IMR-90 (cell line): ENCODE data around the gene SNAPC1. TPM values are rescaled to one million over a fixed set of nuclear protein-coding genes. Genes with fewer than 3 reads are reported as not detected.

Source experiments
- ATAC-seq: fragments of 200-7000 bp; cut with Tn5 transposase; 2 replicates; pipeline ENCODE4 v1.9.1; 2020; ENCODE audit warnings: low read depth, mild to moderate bottlenecking, moderate library complexity
- BruUV-seq: library from RNA; stranded (reverse); fragments of 400-500 nt; replicated peaks from 2 replicates; lab custom pipeline; 2021; lab: Mats Ljungman, UMichigan
- CTCF ChIA-PET: fragments of 300-600 bp; formaldehyde crosslinking; extraction: SDS; loops from one replicate; lab custom pipeline; 2021; ENCODE audit warnings: antibody characterized with exemption; lab: Yijun Ruan, JAX
- POLR2A ChIA-PET: fragments of 300-600 bp; sonication (Branson Sonifier 250); formaldehyde crosslinking; loops from one replicate; lab custom pipeline; 2022; ENCODE audit warnings: antibody characterized with exemption; ENCODE audit not compliant: unreplicated experiment; lab: Charles Lee
- DNase-seq: peaks from one replicate; pipeline ENCODE4 v3.0.0; 2013
- H2AFZ ChIP-seq: replicated peaks from 2 replicates; pipeline ENCODE3; 2013; ENCODE audit warnings: low read length, mild to moderate bottlenecking; ENCODE audit not compliant: poor library complexity
- H2AK5ac ChIP-seq: 2 replicates; pipeline ENCODE4 v1.6.1; 2013; ENCODE audit warnings: low read depth, low read length, inconsistent platforms
- H2AK9ac ChIP-seq: replicated peaks from 2 replicates; pipeline ENCODE3; 2013; ENCODE audit warnings: mild to moderate bottlenecking, low read depth, low read length, moderate library complexity; ENCODE audit not compliant: poor library complexity
- H2BK120ac ChIP-seq: 2 replicates; pipeline ENCODE4 v1.6.1; 2013; ENCODE audit warnings: low read depth, low read length, inconsistent platforms
- H2BK15ac ChIP-seq: 3 replicates; pipeline ENCODE4 v1.6.1; 2013; ENCODE audit warnings: low read depth, low read length, inconsistent platforms
- H2BK20ac ChIP-seq: 2 replicates; pipeline ENCODE4 v1.6.1; 2013; ENCODE audit warnings: low read depth, mild to moderate bottlenecking, inconsistent platforms, low read length, moderate library complexity
- H2BK5ac ChIP-seq: 2 replicates; pipeline ENCODE4 v1.6.1; 2013; ENCODE audit warnings: mild to moderate bottlenecking, low read depth, low read length, inconsistent platforms; ENCODE audit not compliant: poor library complexity, severe bottlenecking
- H3K14ac ChIP-seq: replicated peaks from 2 replicates; pipeline ENCODE4 v1.6.1; 2013; ENCODE audit warnings: low read depth, low read length, inconsistent platforms
- H3K18ac ChIP-seq: 2 replicates; pipeline ENCODE4 v1.6.1; 2013; ENCODE audit warnings: low read depth, low read length, control low read depth
- H3K23ac ChIP-seq: 2 replicates; pipeline ENCODE4 v1.6.1; 2013; ENCODE audit warnings: low read depth, low read length, inconsistent platforms
- H3K27ac ChIP-seq: 2 replicates; pipeline ENCODE4 v1.5.1; 2013; ENCODE audit warnings: mild to moderate bottlenecking, control low read depth, low read length; ENCODE audit not compliant: insufficient read depth
- H3K27me3 ChIP-seq: 2 replicates; pipeline ENCODE4 v1.6.1; 2013; ENCODE audit warnings: low read length; ENCODE audit not compliant: control insufficient read depth, insufficient read depth
- H3K36me3 ChIP-seq: 2 replicates; pipeline ENCODE4 v1.6.1; 2013; ENCODE audit warnings: low read length, mixed read lengths; ENCODE audit not compliant: control insufficient read depth, insufficient read depth
- H3K4ac ChIP-seq: 2 replicates; pipeline ENCODE4 v1.6.1; 2013; ENCODE audit warnings: low read depth, low read length, inconsistent platforms
- H3K4me1 ChIP-seq: 2 replicates; pipeline ENCODE4 v1.6.1; 2013; ENCODE audit warnings: low read length, mixed read lengths; ENCODE audit not compliant: control insufficient read depth, insufficient read depth
- H3K4me2 ChIP-seq: 2 replicates; pipeline ENCODE4 v1.6.1; 2013; ENCODE audit warnings: low read depth, mild to moderate bottlenecking, control low read depth, low read length, moderate library complexity
- H3K4me3 ChIP-seq: 2 replicates; pipeline ENCODE4 v1.5.1; 2013; ENCODE audit warnings: low read depth, mild to moderate bottlenecking, control low read depth, low read length, moderate library complexity; ENCODE audit not compliant: insufficient read depth
- H3K56ac ChIP-seq: 2 replicates; pipeline ENCODE4 v1.6.1; 2013; ENCODE audit warnings: low read length, inconsistent platforms; ENCODE audit not compliant: insufficient read depth; ENCODE audit errors: extremely low read depth
- H3K79me1 ChIP-seq, 2 experiments: 2 replicates each; pipeline ENCODE4 v1.6.1; 2013; ENCODE audit warnings: low read length in 2 of 2, inconsistent platforms in 1 of 2, low read depth in 1 of 2
- H3K9ac ChIP-seq: 2 replicates; pipeline ENCODE4 v1.6.1; 2013; ENCODE audit warnings: low read depth, low read length, control low read depth
- H3K9me1 ChIP-seq: 2 replicates; pipeline ENCODE4 v1.6.1; 2013; ENCODE audit warnings: low read length, inconsistent platforms; ENCODE audit not compliant: insufficient read depth
- H3K9me3 ChIP-seq: 2 replicates; pipeline ENCODE4 v1.6.1; 2013; ENCODE audit warnings: low read length; ENCODE audit not compliant: control insufficient read depth, insufficient read depth
- H4K20me1 ChIP-seq: 2 replicates; pipeline ENCODE4 v1.6.1; 2013; ENCODE audit warnings: low read length, inconsistent platforms; ENCODE audit not compliant: insufficient read depth
- H4K5ac ChIP-seq: 2 replicates; pipeline ENCODE4 v1.6.1; 2013; ENCODE audit warnings: mild to moderate bottlenecking, low read depth, low read length, control low read depth
- H4K8ac ChIP-seq, 2 experiments: 2 replicates each; pipeline ENCODE4 v1.6.1; 2013; ENCODE audit warnings: low read depth in 2 of 2, low read length in 2 of 2, control low read depth in 1 of 2, inconsistent platforms in 1 of 2
- H4K91ac ChIP-seq: 2 replicates; pipeline ENCODE4 v1.6.1; 2013; ENCODE audit warnings: low read depth, low read length, inconsistent platforms; ENCODE audit not compliant: insufficient read depth
- BHLHE40 ChIP-seq: fragments of 150-350 bp; IDR thresholded peaks from 2 replicates; pipeline ENCODE4 v1.6.1; 2016; ENCODE audit warnings: mild to moderate bottlenecking, low read depth, low read length
- CEBPB ChIP-seq: IDR thresholded peaks from 2 replicates; pipeline ENCODE4 v1.6.1; 2012; ENCODE audit warnings: low read depth, low read length, improper control_type of control experiment
- CTCF ChIP-seq: conservative IDR thresholded peaks from 2 replicates; pipeline ENCODE4 v1.5.1; 2012; ENCODE audit warnings: mild to moderate bottlenecking, low read depth, low read length, improper control_type of control experiment
- FOS ChIP-seq: fragments of 150-350 bp; IDR thresholded peaks from 2 replicates; pipeline ENCODE4 v1.6.1; 2016; ENCODE audit warnings: low read depth, low read length
- MAZ ChIP-seq: IDR thresholded peaks from 2 replicates; pipeline ENCODE4 v1.6.1; 2012; ENCODE audit warnings: low read depth, mild to moderate bottlenecking, low read length, improper control_type of control experiment, moderate library complexity, borderline replicate concordance
- NFE2L2 ChIP-seq: fragments of 150-350 bp; IDR thresholded peaks from 2 replicates; pipeline ENCODE4 v1.6.1; 2016; ENCODE audit warnings: low read depth, mild to moderate bottlenecking, low read length
- POLR2A ChIP-seq: IDR thresholded peaks from 2 replicates; pipeline ENCODE4 v1.6.1; 2012; ENCODE audit warnings: mild to moderate bottlenecking, low read depth, low read length
- RAD21 ChIP-seq: IDR thresholded peaks from 2 replicates; pipeline ENCODE4 v1.6.1; 2012; ENCODE audit warnings: low read length, improper control_type of control experiment
- dilution Hi-C: fragments of 300-500 bp; cut with HindIII; formaldehyde crosslinking; loops from one replicate; pipeline ENCODE4 v1.14.3; 2018; ENCODE audit warnings: low sequenced_read_pairs; ENCODE audit not compliant: unreplicated experiment
- in situ Hi-C: fragments of 300-500 bp; cut with MboI; formaldehyde crosslinking; loops from 3 replicates; pipeline ENCODE4 v1.14.3; 2019; ENCODE audit warnings: low sequenced_read_pairs, inconsistent platforms, mixed read lengths
- intact Hi-C: fragments of 100-400 bp; cut with micrococcal nuclease; formaldehyde crosslinking; loops from 2 replicates; pipeline ENCODE4 v1.10.0; 2022
- polyA plus RNA-seq, 3 experiments: library from polyadenylated mRNA; depleted of rRNA; stranded (reverse); fragments of >200 nt; gene quantifications; 2 replicates each; pipeline ENCODE4 v1.2.3, GENCODE V29; 2012; ENCODE audit warnings: low replicate concordance in 1 of 3
- total RNA-seq: library from RNA; depleted of rRNA; stranded (reverse); fragments of >200 nt; gene quantifications from 2 replicates; pipeline ENCODE4 v1.2.3, GENCODE V29; 2012; rRNA removed

Gene SNAPC1
- total and polyA plus RNA-seq, 2 of the 4 experiments (the other 2 are of a cell fraction): 7.7 to 9.3 TPM

GRCh38 chr14:61841145-61841544 lies 78.9 kb downstream of the SNAPC1 start:
- no peaks in the 10 kb centered on the region for H3K9me3 ChIP-seq
- no peak overlapping the region for H3K4me2 ChIP-seq
- no peak overlapping the region for H4K5ac ChIP-seq
- no peak overlapping the region for H3K18ac ChIP-seq
- H2BK120ac ChIP-seq: no peak overlapping the region
- no peaks in the 10 kb centered on the region for H3K36me3 ChIP-seq
- no peak for DNase-seq
- no peak overlapping the region for H4K8ac ChIP-seq
- no peak overlapping the region for H2BK5ac ChIP-seq
- ATAC-seq: no peak
- BruUV-seq: no TSS peak
- no peak overlapping the region for H2AFZ ChIP-seq
- no peaks in the 10 kb centered on the region for H4K20me1 ChIP-seq
- POLR2A ChIA-PET: no interaction called here
- H3K23ac ChIP-seq: no peak overlapping the region
- H3K79me1 ChIP-seq: no peaks in the 10 kb centered on the region
- TF ChIP-seq POLR2A (no peak), MAZ (no peak), RAD21 (no peak), BHLHE40 (no peak), CEBPB (no peak), NFE2L2 (no peak), FOS (no peak), CTCF (no peak)
- no peak overlapping the region for H2BK15ac ChIP-seq
- H3K4me1 ChIP-seq: no peaks in the 10 kb centered on the region; the same call in 1 of the 2 replicates
- no peak overlapping the region for H3K14ac ChIP-seq
- H3K4me3 ChIP-seq: no peak overlapping the region
- H4K91ac ChIP-seq: no peak overlapping the region
- H3K27me3 ChIP-seq: no peaks in the 10 kb centered on the region
- H2BK20ac ChIP-seq: no peak overlapping the region
- no peak overlapping the region for H2AK5ac ChIP-seq
- H2AK9ac ChIP-seq: no peak overlapping the region
- H3K27ac ChIP-seq: no peak overlapping the region
- H3K9me1 ChIP-seq: no peaks in the 10 kb centered on the region; the same call in 1 of the 2 replicates
- in situ Hi-C loops: no loop called here
- intact Hi-C loops: loop anchor here (10.0 kb wide), 1 partner anchor 1476 kb away; no protein-coding TSS in a partner anchor
- H3K56ac ChIP-seq: no peak overlapping the region
- dilution Hi-C loops: no loop called here
- CTCF ChIA-PET: no interaction called here
- no peak overlapping the region for H3K4ac ChIP-seq
- no peak overlapping the region for H3K9ac ChIP-seq

Other genes starting within 250 kb of the SNAPC1 start
- 301 and 493 TPM in 2 replicates for gene HIF1A, start 66.9 kb upstream of the SNAPC1 start, total RNA-seq
- gene HIF1A, start 66.9 kb upstream of the SNAPC1 start, polyA plus RNA-seq (2012; rRNA removed): 86.9 and 128 TPM in 2 replicates
- 2.2 and 2.8 TPM in 2 replicates for gene SYT16, start 50.3 kb downstream of the SNAPC1 start, total RNA-seq
- gene SYT16, start 50.3 kb downstream of the SNAPC1 start, polyA plus RNA-seq (2012; rRNA removed): 0.38 and 0.42 TPM in 2 replicates